ENCODE measurements around the gene ZNF862.

The ZNF862 gene

DNA sequence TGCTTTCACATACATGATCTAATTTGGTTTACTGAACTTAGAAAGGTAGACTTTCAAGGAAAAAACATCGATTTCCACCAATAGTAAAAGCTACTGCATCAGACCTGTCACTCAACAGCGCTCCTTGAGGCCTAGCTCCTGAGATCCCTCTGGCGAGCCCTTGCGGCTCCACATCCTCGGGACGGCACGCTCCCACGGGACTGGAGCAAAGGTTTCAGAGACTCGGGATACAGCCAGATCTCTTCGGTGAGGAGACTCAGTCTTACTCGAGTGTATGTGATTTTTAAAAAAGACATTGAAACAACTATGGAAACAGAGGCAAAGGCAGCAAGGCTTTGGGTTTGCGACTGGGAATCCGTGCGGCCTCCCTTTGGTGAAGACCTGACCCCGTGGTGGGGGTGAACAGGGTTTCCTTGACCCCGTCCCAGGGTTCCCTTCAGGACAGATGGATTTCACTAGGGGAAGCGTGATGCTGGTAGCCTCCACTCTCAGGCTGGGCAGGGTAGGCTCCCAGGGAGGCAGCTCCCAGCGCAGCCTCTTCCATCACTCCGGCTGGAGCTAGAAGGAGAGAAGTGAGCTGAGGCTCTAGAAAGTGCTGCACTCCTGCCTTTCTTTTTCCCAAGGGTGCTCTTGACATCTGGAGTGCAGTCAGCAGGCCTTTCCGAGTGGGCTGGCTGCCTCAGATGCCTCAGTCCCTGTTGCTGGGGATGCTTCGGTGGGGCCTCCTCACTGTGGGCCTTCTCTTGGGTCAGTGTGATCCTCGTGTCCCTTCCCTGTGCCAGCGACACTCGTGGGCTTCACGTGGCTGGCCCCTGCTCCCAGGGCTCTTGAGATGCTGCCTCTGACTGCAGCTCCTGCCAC is 29.8 kb downstream of the ZNF862 start:
- no peak for DNase-seq

DNA sequence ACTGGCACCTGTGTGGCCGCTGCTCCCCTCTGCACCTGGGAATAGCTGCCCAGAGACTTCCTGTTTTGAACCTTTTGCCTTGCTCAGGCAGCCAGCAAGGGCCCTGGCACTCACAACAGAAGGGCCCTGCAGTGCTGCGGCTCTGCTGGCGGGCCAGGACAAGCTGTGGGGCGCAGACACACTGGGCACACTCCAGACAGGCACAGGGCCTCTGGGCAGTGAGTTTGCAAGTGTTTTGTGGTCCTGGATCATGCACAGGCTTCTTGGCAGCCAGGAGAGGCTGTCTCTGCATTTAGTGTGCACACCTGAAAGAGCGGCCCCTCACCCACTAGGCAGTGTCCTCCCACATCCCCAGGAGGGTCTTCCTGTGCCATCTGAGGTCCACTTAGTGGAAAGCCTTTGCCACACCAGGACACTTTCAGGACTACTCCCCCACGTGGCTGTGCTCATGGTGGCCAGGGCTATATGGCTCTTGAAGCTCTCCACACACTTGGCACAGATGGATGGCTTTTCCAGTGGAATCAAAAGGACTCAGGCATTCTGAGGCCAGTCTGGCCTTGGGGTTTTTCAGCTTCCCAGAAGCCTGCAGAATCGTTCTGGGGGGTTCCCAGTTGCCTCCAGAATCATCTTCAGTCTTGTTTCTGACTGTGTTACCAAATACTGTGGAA is 30.6 kb downstream of the ZNF862 start:
- peak in 2 of 14 donors; percentile 22 to 59 for DNase-seq

DNA sequence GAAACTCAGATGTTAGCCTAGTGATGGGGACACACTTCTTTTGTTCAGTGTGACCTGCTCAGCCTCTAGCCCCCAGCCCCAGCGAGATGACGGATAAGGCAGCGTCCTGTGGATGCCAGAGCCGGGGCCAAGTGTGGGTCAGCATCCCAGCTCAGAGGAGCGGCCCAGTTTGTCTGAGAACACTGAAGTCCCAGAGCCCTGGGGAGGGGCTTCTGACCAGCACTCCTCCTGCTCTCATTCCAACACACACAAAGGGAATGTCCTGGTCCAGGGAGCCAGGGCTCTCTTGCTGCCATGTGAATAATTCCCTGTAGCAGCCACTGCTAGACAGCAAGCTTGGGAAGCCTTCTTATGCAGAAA is 31.1 kb downstream of the ZNF862 start:
- peak in 1 of 14 donors; percentile 46 for DNase-seq

DNA sequence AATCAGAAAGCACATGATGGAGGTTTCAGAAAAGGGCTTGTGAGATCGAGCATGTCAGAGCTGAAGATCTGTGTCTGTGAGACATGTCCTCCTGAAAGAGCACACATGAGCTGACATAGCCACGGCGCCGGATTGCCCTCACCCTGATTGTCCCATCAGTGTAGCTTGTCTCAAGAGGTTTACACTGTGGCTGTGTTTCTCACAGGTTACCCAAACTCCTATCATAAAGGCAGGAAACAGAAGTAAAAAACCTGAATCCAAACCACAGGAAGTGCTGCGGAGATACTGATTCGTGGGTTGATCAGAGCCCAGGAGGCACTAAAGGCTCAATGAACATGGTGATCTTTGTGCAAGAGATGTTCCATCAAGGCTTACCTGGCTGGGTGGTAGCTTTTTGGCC is 31.7 kb downstream of the ZNF862 start:
- DNase-seq: no peak

DNA sequence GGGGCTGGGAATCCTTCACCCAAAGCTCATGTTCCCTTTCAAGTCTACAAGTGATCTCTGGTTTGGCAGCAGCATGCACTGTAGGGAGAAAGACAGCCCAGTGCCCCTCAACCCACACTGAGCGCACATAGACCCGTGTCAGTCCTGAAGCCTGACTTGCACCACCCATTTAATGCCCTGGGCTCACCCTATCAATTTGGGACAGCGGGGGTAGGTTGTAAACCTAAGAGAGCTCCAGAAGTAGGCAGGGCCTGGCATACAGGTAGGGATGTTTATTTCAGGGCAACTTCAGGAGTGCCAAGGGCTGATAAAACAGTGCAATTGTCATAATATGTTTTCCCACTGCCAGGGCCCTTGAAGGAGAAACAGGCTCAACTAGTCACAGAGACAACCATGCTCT is 32.1 kb downstream of the ZNF862 start:
- DNase-seq: no peak

DNA sequence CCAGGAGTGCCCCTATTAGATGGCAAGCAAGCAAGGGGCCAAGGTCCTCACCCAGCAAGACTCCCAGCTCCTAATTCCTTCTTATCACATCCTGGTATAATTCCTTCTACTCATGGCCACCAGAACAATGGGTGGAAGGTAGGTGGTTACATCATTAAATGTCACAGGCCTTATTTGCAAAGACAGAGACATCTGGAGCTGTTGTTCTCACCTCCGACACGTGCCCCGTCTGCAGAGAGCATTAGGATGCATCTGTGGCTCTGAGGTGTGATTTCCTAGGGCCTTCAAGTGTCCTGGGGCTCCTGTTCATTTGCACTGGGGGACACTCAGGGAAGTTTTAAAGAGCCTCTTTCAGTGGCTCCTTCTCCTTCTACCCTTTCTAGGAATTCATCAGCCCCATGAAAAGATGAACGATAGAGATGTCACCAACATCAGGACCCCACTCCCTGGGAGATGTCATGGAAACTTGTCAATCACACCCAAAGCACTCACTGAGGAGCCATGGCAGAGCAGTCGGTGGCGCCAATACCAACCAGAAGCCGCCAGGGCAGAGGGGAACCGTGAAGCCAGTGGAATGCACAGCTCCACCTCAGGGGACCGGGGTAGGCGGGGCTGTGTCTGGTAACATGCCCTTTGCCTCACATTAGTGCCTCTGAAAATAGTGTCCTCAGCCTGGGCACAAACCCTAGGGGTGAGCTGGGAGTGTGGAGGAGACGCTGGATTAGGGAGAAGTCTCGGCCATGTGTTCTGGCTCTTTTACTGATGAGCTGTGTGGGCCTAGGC is 32.7 kb downstream of the ZNF862 start:
- DNase-seq: no peak

DNA sequence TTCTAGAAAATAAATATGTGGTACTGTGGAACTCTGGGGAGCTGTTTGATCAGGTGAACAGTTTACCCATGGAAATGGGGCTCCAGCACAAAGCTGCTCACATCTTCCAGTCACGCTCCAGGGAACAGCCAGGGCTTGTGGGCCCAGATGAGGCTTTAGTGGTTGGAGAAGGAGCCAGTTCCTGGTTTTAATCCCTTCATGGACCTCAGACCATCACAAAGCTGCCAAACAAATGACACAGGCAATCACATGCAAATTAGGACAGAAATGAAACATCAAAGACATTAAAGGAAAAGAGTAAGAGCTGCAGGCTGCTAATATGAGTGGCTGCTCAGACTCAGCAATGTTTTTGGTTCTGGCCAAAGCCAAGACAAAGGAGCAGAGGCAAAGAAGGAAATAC is 33.4 kb downstream of the ZNF862 start:
- no peak for DNase-seq

DNA sequence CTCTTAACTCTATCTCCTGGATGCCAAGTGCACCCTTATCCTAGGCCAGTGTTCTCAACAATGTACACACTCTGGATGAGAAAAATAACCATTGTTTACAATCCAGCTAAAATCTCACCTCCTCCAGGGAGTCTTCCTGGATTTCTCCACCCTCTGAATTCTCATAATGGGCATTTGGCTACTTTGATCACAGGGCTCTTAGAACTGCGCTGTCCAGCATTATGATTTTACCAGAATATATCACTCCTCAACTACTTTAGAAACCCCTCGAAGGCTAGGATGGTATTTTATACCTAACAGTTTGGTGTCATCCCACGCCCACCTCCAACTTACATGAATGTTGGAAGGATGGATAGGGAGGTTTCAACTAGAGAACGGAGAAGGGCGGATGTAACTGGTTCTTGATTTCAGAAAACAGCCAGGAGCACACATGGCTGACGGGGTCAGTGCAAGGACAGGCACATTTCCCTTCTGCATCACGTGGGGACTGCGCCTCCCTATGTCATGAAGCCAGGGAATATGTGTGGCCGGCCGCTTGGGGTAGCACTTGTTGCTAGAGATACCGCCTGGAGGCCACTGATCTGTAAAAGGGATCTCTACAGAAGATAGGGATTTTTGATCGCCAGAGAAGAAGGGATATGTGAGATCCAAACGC is 34.4 kb downstream of the ZNF862 start:
- peak in 12 of 14 donors; percentile 45 to 81 (median 72) for DNase-seq

DNA sequence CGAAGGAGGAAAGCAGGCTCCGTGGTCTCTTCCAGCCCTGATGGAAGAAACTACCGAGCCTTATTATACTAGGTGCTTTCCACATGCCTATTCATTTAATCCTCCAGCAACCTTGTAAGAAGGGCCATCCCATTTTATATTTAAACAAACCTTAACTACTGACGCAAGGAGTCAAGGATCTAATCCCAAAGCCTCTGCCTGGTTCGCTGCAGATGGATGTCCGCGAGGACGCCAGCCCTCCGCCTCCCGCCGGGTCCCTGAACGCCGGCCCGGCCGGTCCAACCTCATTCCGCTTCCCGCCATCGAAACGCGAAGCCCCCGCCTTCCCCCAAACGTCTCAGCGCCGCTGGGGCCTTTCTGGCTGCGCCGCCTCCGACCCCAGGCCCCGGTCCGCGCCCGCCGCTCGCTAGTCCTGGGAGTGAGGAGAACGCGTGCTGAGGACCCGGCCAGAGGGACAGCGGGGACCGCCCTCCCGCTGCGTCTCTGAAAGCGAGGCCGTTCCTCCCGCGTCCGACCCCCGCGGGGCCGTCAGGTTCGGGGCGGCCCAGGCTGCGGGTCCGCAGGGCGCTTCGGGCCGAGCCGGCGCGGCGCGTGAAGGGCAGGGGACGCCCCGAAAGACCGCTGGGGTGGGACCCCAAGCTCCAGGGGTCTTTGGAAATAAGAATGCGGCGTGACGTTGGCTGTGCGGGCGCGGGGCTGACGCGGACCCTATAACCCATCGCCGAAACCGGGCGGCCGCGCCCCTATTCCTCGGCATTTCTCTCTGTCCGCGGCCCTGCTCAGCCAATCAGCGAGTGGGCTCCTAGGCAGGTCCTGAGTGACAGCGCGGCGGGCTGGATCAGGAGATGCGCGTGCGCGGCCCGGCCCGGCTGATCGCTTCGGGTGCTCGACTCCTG is 35.1 kb downstream of the ZNF862 start, which contains the start of gene ATP6V0E2:
TSS of gene ATP6V0E2 (plus strand) at position 896 of the 896 bp plus-strand sequence. CDS start 97 bp downstream, outside the sequence.
- DNase-seq: peak; percentile 64 to 97 (median 93)

DNA sequence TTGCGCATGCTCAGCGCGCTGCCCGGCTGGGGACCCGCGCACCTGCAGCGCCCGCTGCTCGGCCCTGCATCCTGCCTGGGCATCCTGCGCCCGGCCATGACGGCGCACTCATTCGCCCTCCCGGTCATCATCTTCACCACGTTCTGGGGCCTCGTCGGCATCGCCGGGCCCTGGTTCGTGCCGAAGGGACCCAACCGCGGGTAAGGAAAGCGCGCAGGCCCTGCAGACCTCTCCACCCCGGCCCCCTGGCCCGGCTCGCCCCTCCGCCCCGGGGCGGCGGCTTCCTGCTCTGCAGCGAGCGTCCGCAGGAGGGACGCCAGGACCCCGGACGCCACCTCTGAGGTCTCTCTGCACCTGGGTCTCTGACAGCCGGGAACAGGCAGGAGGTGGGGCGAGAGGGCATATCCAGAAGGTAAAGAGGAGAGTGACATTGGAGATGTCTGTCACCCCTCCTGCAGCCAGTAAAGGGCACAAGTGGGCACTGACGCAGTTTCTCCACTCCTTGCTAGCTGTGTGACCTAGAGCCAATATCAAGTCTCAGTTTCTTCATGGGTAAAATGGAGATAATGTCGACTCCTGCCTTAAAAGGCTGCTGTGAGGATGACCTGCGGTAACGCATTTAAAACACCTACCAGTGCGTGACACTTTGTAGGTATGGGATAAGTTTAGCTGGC is 35.9 kb downstream of the ZNF862 start:
- peak in 1 of 14 donors; percentile 71 for DNase-seq

DNA sequence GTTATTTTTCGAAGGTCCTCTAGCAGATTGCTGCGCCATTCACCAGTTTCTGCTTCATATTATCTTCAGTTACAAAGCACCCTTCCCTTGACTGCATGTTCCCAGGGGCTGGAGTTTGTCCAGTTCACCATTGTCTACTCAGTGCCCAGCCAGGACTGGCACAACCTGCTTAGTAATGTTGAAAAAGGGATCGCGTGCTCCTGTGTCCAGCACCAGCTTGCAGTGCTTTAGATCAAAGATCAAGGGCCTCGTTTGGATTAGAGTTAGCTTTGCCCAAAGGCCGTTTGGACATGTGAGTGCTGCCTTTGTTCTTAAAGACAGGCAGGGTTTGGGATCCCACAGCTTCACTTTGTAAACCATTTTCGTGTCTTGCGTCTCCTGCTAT is 36.5 kb downstream of the ZNF862 start:
- peak in 2 of 14 donors; percentile 40 to 70 for DNase-seq

DNA sequence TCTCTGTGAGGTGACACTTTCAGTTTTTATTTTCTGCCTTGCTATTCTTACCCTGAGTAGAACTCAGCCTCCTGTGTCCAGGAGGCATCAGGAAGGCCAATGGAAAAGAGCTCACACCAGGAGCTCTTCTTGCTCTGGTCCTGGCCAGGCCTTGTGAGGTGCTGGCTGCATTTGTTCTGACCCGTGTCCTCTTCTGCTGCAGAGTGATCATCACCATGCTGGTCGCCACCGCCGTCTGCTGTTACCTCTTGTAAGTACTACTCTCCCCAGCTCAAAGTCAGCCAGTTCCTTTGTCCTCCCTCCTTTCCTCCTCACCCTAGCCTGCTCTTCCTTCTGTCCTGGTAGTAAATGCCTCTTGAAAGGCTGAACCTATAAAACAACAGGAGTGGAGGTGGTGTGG is 37.2 kb downstream of the ZNF862 start:
- peak in 1 of 14 donors; percentile 69 for DNase-seq

DNA sequence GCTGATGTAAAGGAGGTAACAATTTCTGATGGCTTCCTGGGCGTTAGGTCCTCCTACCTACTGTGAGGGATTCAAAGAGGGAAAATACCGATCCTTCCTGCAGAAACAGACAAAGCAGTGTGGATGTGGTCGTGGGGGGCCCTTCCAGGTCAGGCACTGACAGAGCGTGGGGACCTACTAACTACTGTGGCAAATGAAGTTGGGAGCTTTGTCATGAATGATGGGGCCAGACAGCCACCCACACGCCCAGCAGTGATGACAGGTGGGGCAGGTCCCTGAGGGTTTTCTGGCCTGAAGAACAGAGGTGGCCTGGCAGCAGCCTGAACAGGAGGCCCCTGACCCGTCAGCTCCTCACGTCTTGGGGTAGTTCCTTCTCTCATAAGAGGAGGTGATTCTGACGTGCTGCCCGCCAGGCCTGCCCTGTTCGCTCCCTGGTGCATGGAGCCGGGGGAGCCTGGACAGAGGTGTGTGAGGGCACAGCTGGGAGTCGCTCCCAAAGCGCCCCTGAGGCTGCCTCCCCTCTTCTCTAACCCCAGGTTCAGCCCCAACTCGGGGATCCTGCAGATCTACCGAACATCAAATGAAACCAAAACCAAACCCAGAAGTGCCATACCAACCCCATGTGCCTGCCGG is 39.8 kb downstream of the ZNF862 start:
- no peak for DNase-seq

DNA sequence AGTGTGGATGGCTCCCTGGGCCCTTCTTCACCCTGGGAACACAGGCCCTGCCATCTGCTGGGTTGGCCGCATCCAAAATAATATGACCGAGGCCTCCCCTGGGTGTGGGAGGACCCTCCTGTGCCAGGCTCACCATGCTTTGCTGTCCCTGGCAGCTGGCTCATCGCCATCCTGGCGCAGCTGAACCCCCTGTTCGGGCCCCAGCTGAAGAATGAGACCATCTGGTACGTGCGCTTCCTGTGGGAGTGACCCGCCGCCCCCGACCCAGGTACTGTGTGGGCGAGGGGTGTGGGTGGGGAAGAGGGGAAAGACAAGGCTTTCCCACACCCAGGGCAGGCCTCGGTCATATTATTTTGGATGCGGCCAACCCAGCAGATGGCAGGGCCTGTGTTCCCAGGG is 40.3 kb downstream of the ZNF862 start:
- peak in 1 of 14 donors; percentile 81 for DNase-seq

DNA sequence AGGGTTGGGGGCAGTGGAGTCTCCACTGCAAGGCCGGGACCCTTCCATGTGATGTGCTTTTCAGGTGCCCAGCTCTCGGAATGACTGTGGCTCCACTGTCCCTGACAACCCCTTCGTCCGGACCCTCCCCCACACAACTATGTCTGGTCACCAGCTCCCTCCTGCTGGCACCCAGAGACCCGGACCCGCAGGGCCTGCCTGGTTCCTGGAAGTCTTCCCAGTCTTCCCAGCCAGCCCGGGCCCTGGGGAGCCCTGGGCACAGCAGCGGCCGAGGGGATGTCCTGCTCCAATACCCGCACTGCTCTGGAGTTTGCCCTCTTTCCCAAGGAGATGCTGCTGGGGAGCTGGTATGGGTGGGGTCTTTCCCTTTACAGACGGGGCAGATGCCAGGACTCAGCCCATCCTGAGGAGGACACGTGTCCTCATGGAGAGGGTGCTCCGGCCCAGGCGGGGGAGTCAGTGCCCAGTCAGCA is 41.1 kb downstream of the ZNF862 start:
- DNase-seq: no peak

DNA sequence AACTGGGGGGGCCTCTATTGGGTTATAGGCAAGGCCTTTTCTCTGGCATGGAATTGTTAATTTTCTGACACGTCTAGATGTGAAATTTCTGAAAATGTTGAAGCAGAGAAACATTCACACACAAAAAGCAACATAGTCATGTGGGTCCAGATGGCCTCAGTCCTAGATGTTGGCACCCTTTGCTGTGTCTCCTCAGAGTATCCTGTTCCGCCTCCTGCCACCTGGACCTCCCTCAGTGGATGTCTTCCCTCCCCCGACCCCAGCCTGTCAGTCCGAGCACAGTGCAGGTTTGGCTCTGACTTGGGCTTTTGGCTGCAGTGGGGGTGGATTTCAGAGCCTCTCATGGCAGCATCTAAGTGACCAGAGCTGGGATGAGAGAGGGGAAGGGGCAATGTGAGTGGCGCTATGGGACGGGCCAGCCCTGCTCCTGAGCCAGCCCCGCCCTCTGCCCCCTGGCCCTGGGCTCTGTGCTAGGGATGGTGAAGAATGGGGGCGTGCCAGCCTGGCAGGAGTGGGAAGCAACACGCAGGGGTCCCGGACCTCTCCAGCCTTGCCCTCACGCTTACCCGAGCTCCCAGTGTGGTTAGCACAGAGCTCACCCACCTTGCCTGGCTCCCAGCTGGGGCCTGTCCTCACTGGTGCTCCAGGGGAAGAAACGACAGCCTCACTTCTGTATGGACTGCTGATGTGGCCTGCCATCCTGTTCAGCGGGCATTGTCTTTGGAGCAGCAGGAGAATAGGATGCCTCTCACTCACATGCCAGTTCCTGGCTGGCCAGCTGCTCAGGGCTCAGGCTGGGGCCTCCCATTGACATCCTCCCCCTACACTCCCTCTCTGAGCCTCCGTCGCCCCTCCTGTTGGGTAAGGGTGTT is 41.8 kb downstream of the ZNF862 start:
- peak in 2 of 14 donors; percentile 55 to 95 for DNase-seq

DNA sequence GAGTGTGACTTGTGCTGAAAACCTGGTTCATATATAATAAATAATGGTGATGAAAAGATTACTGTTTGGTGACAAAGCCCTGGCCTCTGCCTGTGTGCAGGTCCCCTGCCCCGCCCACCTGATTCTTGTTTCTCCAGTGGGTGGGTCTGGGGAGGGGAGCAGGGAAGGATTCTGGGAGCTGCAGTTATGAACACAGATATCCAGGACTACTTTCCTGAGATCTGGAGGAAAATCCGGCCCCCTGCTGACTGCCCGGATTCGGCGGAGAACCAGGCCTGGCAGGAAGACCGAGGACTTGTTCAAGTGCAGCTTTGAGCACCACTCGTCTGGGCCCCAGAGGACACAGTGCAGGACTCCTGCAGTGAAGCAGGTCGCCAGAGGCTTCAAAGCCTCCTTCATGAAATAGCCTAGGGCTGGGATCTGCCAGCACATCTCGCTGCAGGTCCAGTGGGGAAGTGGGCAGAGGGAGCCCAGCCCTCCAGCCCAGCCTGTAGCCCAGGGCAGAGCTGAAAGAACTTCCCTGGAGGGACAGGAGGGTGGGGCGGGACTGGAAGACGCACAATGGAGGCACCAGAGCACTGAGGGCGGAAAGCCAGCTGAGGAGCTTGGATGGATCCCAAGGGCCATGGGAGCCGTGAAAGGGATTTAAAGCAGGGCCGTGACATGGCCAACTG is 42.6 kb downstream of the ZNF862 start:
- DNase-seq: peak in 12 of 14 donors; percentile 53 to 81 (median 64)
